Mesothelial cell of epicardium (in vitro differentiated cells): ENCODE measurements around the gene FN3KRP. TPM values are rescaled to one million over a fixed set of nuclear protein-coding genes. Genes with fewer than 3 reads are reported as not detected.

Source experiments
- DNase-seq, 2 experiments: peaks; one replicate each; pipeline ENCODE4 v3.0.0; 2021; ENCODE audit warnings: low spot score in 2 of 2; ENCODE audit not compliant: unreplicated experiment in 2 of 2
- H3K27ac Mint-ChIP-seq: 2 replicates; pipeline ENCODE4 v1.8.0; 2021; ENCODE audit warnings: mixed read lengths
- H3K27me3 Mint-ChIP-seq: 2 replicates; pipeline ENCODE4 v1.8.0; 2021; ENCODE audit warnings: low read depth, mixed read lengths
- H3K36me3 Mint-ChIP-seq: 2 replicates; pipeline ENCODE4 v1.8.0; 2021; ENCODE audit warnings: mixed read lengths
- H3K4me1 Mint-ChIP-seq: 2 replicates; pipeline ENCODE4 v1.8.0; 2021; ENCODE audit warnings: mixed read lengths
- H3K4me3 Mint-ChIP-seq: 2 replicates; pipeline ENCODE4 v1.8.0; 2021; ENCODE audit warnings: mild to moderate bottlenecking, moderate library complexity, mixed read lengths
- H3K9me3 Mint-ChIP-seq: 2 replicates; pipeline ENCODE4 v1.8.0; 2021; ENCODE audit warnings: mixed read lengths
- CTCF ChIP-seq: fragments of 200-600 bp; sonication (generic); IDR thresholded peaks from one replicate; pipeline ENCODE4 v1.5.0; 2021; ENCODE audit warnings: antibody characterized with exemption; ENCODE audit not compliant: unreplicated experiment
- total RNA-seq: library from RNA; stranded (reverse); gene quantifications from 3 replicates; pipeline ENCODE4 v1.2.1, GENCODE V29; 2021

Gene FN3KRP
- total RNA-seq, 1 donor from 2014 or later = 30.3 TPM

DNA sequence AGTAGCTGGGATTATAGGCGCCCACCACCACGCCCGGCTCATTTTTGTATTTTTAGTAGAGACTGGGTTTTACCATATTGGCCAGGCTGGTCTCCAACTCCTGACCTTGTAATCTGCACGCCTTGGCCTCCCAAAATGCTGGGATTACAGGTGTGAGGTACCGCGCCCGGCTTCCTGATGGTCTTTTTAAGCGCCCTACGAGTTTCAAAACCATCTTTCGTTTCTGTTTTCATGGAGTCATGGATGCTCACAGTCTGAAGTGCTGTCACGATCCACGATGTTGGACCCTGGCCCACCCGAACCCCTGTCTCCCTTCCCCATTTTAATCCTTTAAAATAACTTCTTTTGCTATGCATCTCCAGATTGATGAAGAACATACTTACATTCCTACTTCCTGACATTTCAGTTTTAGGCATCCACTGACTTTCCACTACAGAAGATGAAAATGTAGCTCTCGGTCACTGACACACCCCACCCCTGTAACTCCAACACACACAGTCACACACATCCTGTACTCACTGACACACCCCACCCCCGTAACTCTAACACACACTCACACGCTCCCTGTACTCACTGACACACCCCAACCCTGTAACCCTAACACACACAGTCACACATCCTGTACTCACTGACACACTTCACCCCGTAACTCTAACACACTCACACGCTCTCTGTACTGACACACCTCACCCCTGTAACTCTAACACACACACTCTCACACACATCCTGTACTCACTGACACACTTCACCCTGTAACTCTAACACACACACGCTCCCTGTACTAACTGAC, 45.6 kb upstream of the FN3KRP start:
- no peaks in the 10 kb centered on the region for H3K9me3 Mint-ChIP-seq
- H3K27ac Mint-ChIP-seq = no peak overlapping the region
- peaks cover 14% of the 10 kb centered on the region for H3K4me1 Mint-ChIP-seq
- H3K27me3 Mint-ChIP-seq = no peaks in the 10 kb centered on the region
- peaks cover 2% of the 10 kb centered on the region for H3K36me3 Mint-ChIP-seq
- DNase-seq = no peak
- H3K4me3 Mint-ChIP-seq = no peak overlapping the region
- no peak for TF ChIP-seq CTCF

DNA sequence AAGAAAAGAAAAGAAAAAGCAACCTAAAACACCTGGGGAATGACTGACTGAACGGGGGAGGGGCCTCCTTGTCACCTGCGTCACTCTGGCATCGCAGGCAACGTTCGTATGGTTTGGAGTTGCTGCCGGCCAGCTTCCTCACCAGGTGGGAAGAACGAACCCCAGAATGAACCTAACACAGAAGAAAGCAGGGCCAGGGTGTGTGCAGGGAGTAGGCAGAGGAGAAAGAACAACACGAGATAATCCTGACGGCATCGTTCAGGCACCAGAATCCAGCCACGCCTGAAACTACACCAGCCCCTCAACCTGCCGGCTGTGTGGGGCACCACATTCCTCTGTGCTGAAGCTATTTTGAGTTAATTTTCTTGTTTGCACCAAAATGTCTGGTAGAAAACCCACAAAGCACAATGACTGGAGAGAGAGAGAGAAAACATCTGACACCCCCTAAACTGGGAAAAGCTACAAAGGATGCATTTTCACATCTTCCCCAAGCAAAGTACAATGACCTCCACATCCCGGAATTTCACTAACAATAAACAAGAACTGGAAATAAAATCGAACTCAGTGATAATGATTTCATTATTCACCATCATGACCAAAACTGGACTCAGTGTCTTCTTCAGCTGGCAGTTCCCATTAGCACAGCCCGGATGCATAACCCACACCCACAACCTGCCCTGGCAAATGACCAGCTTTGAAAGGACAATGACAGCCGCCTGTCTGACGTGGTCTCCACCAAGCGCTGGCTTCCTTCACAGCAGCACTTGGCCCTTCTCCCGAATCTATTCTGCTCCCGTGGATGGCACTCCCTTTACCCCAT, 41.6 kb upstream of the FN3KRP start:
- Mint-ChIP-seq H3K27me3 (no peaks in the 10 kb centered on the region), H3K4me1 (peaks cover 8% of the 10 kb centered on the region), H3K36me3 (no peaks in the 10 kb centered on the region), H3K9me3 (no peaks in the 10 kb centered on the region), H3K27ac (peak overlapping the region; percentile 4), H3K4me3 (no peak overlapping the region)
- no peak for DNase-seq
- TF ChIP-seq CTCF = no peak

- no peak for TF ChIP-seq CTCF
- no peaks in the 10 kb centered on the region for H3K27me3 Mint-ChIP-seq
- no peak overlapping the region for H3K4me3 Mint-ChIP-seq
- no peak for DNase-seq
- no peaks in the 10 kb centered on the region for H3K36me3 Mint-ChIP-seq
- H3K9me3 Mint-ChIP-seq = no peaks in the 10 kb centered on the region
- peaks cover 8% of the 10 kb centered on the region for H3K4me1 Mint-ChIP-seq
- no peak overlapping the region for H3K27ac Mint-ChIP-seq
These were observed 40.8 kb upstream of the FN3KRP start for GRCh38 chr17:82675476-82676245.

GRCh38 chr17:82677353-82677925, 39.1 kb upstream of the FN3KRP start:
- H3K27me3 Mint-ChIP-seq = no peaks in the 10 kb centered on the region
- no peak overlapping the region for H3K4me3 Mint-ChIP-seq
- DNase-seq = no peak
- peaks cover 8% of the 10 kb centered on the region for H3K9me3 Mint-ChIP-seq
- TF ChIP-seq CTCF = no peak
- H3K27ac Mint-ChIP-seq = no peak overlapping the region
- peaks cover 11% of the 10 kb centered on the region for H3K36me3 Mint-ChIP-seq
- peaks cover 8% of the 10 kb centered on the region for H3K4me1 Mint-ChIP-seq

DNA sequence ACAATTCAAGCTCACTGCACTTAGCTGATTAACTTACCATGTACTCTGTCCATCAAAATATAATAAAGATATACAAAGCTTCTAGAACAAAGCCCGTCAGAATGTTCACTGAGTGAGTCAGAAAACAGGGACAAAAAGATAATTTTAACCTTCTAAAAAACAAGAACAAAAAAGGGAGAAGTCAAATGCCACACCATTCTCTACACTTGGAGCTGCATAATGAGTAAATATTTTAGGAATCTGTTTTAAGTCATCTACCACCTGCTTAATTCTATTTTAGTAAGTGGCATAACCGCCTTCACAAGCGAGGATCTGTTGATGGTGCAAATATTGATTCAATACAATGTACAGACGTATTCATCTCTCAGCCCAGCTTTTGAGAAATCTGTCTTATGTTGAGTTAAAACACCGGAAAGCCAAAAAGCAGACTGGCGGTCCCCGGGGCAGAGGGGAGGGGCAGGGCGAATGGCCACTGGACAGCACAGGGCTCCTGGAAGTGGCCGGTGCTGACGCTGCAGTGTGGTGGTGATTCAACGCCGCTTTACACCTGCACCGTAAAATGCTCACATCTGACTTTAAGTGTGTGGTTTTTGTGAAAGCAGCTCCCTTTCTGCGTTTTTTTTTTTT, 38.1 kb upstream of the FN3KRP start:
- H3K27me3 Mint-ChIP-seq = no peaks in the 10 kb centered on the region
- no peak overlapping the region for H3K4me3 Mint-ChIP-seq
- H3K9me3 Mint-ChIP-seq = peaks cover 9% of the 10 kb centered on the region
- DNase-seq = no peak
- H3K36me3 Mint-ChIP-seq = peaks cover 14% of the 10 kb centered on the region
- peaks cover 8% of the 10 kb centered on the region for H3K4me1 Mint-ChIP-seq
- no peak for TF ChIP-seq CTCF
- H3K27ac Mint-ChIP-seq = no peak overlapping the region
